Measurements from ENCODE around the gene TMEM35B. TPM values are rescaled to one million over a fixed set of nuclear protein-coding genes. Genes with fewer than 3 reads are reported as not detected.
"Not testable (repeated sequence)": the region's sequence is repeated elsewhere in the genome, so short reads cannot be mapped to it uniquely, and the experiment has no call there.

TMEM35B gene
- total RNA-seq, 1 donor from 2014 or later, result 22.8 TPM

- TF ChIP-seq CTCF (IDR thresholded peaks at IDR 0.05), result no peak
- DNase-seq (ENCODE audit: extremely low spot score, unreplicated experiment), result no peak
- Mint-ChIP-seq H3K27me3 (ENCODE audit: unreplicated experiment) (no peaks in the 10 kb centered on the region), H3K4me1 (ENCODE audit: unreplicated experiment) (no peaks in the 10 kb centered on the region), H3K9me3 (ENCODE audit: unreplicated experiment) (no peaks in the 10 kb centered on the region), H3K4me3 (ENCODE audit: unreplicated experiment) (no peak overlapping the region), H3K27ac (ENCODE audit: unreplicated experiment) (no peak overlapping the region), H3K36me3 (ENCODE audit: unreplicated experiment) (peaks cover 19% of the 10 kb centered on the region)
Measured at GRCh38 chr1:34994878-34995277, 9.7 kb upstream of the TMEM35B start.

GRCh38 chr1:34988581-34988980 is 3.4 kb upstream of the TMEM35B start:
- no peaks in the 10 kb centered on the region for H3K27me3 Mint-ChIP-seq (ENCODE audit: unreplicated experiment)
- no peak overlapping the region for H3K4me3 Mint-ChIP-seq (ENCODE audit: unreplicated experiment)
- no peaks in the 10 kb centered on the region for H3K9me3 Mint-ChIP-seq (ENCODE audit: unreplicated experiment)
- DNase-seq (ENCODE audit: extremely low spot score, unreplicated experiment), result no peak
- no peak for TF ChIP-seq CTCF (IDR thresholded peaks at IDR 0.05)
- peaks cover 16% of the 10 kb centered on the region for H3K36me3 Mint-ChIP-seq (ENCODE audit: unreplicated experiment)
- peaks cover 15% of the 10 kb centered on the region for H3K4me1 Mint-ChIP-seq (ENCODE audit: unreplicated experiment)
- H3K27ac Mint-ChIP-seq (ENCODE audit: unreplicated experiment), result no peak overlapping the region

GRCh38 chr1:34988147-34988546 is 3.0 kb upstream of the TMEM35B start:
- H3K4me3 Mint-ChIP-seq (ENCODE audit: unreplicated experiment), result no peak overlapping the region
- no peak for TF ChIP-seq CTCF (IDR thresholded peaks at IDR 0.05)
- H3K9me3 Mint-ChIP-seq (ENCODE audit: unreplicated experiment), result no peaks in the 10 kb centered on the region

GRCh38 chr1:34987018-34987417 is 1.9 kb upstream of the TMEM35B start:
- Mint-ChIP-seq H3K4me3 (ENCODE audit: unreplicated experiment) (no peak overlapping the region), H3K36me3 (ENCODE audit: unreplicated experiment) (peaks cover 15% of the 10 kb centered on the region), H3K4me1 (ENCODE audit: unreplicated experiment) (peaks cover 21% of the 10 kb centered on the region), H3K9me3 (ENCODE audit: unreplicated experiment) (no peaks in the 10 kb centered on the region), H3K27me3 (ENCODE audit: unreplicated experiment) (no peaks in the 10 kb centered on the region), H3K27ac (ENCODE audit: unreplicated experiment) (no peak overlapping the region)
- DNase-seq (ENCODE audit: extremely low spot score, unreplicated experiment), result no peak
- TF ChIP-seq CTCF (IDR thresholded peaks at IDR 0.05), result no peak

More at GRCh38 chr1:34988147-34988546, 3.0 kb upstream of the TMEM35B start:
- DNase-seq (ENCODE audit: extremely low spot score, unreplicated experiment), result no peak
- Mint-ChIP-seq H3K4me1 (ENCODE audit: unreplicated experiment) (peaks cover 18% of the 10 kb centered on the region), H3K27me3 (ENCODE audit: unreplicated experiment) (no peaks in the 10 kb centered on the region), H3K27ac (ENCODE audit: unreplicated experiment) (no peak overlapping the region), H3K36me3 (ENCODE audit: unreplicated experiment) (peaks cover 17% of the 10 kb centered on the region)

GRCh38 chr1:34985609-34985904 is 410 bp upstream of the TMEM35B start:
- peaks cover 18% of the 10 kb centered on the region for H3K36me3 Mint-ChIP-seq (ENCODE audit: unreplicated experiment)
- H3K27ac Mint-ChIP-seq (ENCODE audit: unreplicated experiment), result peak overlapping the region; percentile 81
- H3K27me3 Mint-ChIP-seq (ENCODE audit: unreplicated experiment); H3K9me3 Mint-ChIP-seq (ENCODE audit: unreplicated experiment); DNase-seq (ENCODE audit: extremely low spot score, unreplicated experiment): not testable (repeated sequence)
- H3K4me1 Mint-ChIP-seq (ENCODE audit: unreplicated experiment), result peaks cover 21% of the 10 kb centered on the region
- peak overlapping the region; percentile 94 for H3K4me3 Mint-ChIP-seq (ENCODE audit: unreplicated experiment)

- H3K36me3 Mint-ChIP-seq (ENCODE audit: unreplicated experiment), result peaks cover 16% of the 10 kb centered on the region
- peaks cover 21% of the 10 kb centered on the region for H3K4me1 Mint-ChIP-seq (ENCODE audit: unreplicated experiment)
- no peaks in the 10 kb centered on the region for H3K9me3 Mint-ChIP-seq (ENCODE audit: unreplicated experiment)
- peak overlapping the region; percentile 94 for H3K4me3 Mint-ChIP-seq (ENCODE audit: unreplicated experiment)
- peak overlapping the region; percentile 94 for H3K27ac Mint-ChIP-seq (ENCODE audit: unreplicated experiment)
- TF ChIP-seq CTCF (IDR thresholded peaks at IDR 0.05), result no peak
- H3K27me3 Mint-ChIP-seq (ENCODE audit: unreplicated experiment), result no peaks in the 10 kb centered on the region
- no peak for DNase-seq (ENCODE audit: extremely low spot score, unreplicated experiment)
Measured at GRCh38 chr1:34984435-34984792, 733 bp downstream of the TMEM35B start.
